B cell (primary cell): ENCODE data around the gene AMBRA1. TPM values are rescaled to one million over a fixed set of nuclear protein-coding genes. Genes with fewer than 3 reads are reported as not detected.

Experiments used
- ATAC-seq: fragments of 200-7000 bp; cut with Tn5 transposase; one replicate; pipeline ENCODE4 v1.10.0; 2021; ENCODE audit warnings: low read depth, mild to moderate bottlenecking, moderate number of reproducible peaks, moderate library complexity
- CTCF ChIA-PET: fragments of 350-600 bp; sonication (Branson Sonifier 250); formaldehyde crosslinking; loops from one replicate; lab custom pipeline; 2021; ENCODE audit warnings: antibody characterized with exemption, inconsistent platforms; lab: Charles Lee
- POLR2A ChIA-PET: fragments of 350-600 bp; sonication (Branson Sonifier 250); formaldehyde crosslinking; loops from one replicate; lab custom pipeline; 2021; ENCODE audit warnings: antibody characterized with exemption; lab: Charles Lee
- DNase-seq: peaks from one replicate; pipeline ENCODE4 v3.0.0; 2013
- H2AFZ ChIP-seq: 2 replicates; pipeline ENCODE4 v1.6.1; 2012; ENCODE audit warnings: mild to moderate bottlenecking, low read depth, low read length; ENCODE audit not compliant: insufficient read depth, poor library complexity, severe bottlenecking
- H3K27ac ChIP-seq, 2 donors: 1 replicate in 1 of 2; 2 replicates in 1 of 2; pipeline ENCODE4 v1.5.1; 2012 to 2013; ENCODE audit warnings: low read length in 2 of 2, mild to moderate bottlenecking in 2 of 2, moderate library complexity in 1 of 2
- H3K27me3 ChIP-seq, 4 experiments: fragments of 200-600 bp in 1 of 4; sonication (generic) in 1 of 4; replicated peaks in 1 of 4; 1 replicate in 2 of 4; 2 replicates in 2 of 4; pipeline versions ENCODE4 v1.6.1 to v1.7.0; 2013 to 2016; ENCODE audit warnings: low read length in 3 of 4, mild to moderate bottlenecking in 2 of 4, mixed read lengths in 1 of 4, moderate library complexity in 1 of 4; ENCODE audit not compliant: insufficient read depth in 4 of 4, control insufficient read depth in 3 of 4; ENCODE audit errors: control extremely low read depth in 1 of 4
- H3K36me3 ChIP-seq, 2 experiments: replicated peaks in 1 of 2; 1 replicate in 1 of 2; 2 replicates in 1 of 2; pipeline versions ENCODE4 v1.6.1 to v1.7.1; 2013; ENCODE audit warnings: low read length in 1 of 2; ENCODE audit not compliant: insufficient read depth in 2 of 2, control insufficient read depth in 1 of 2; ENCODE audit errors: control extremely low read depth in 1 of 2, extremely low read depth in 1 of 2
- H3K4me1 ChIP-seq, 2 donors: fragments of 200-600 bp in 1 of 2; sonication (generic) in 1 of 2; 1 replicate in 1 of 2; 2 replicates in 1 of 2; pipeline versions ENCODE4 v1.5.1 to v1.6.1; 2013 to 2017; ENCODE audit warnings: low read length in 2 of 2; ENCODE audit not compliant: control insufficient read depth in 2 of 2, insufficient read depth in 2 of 2
- H3K4me2 ChIP-seq: replicated peaks from 2 replicates; pipeline ENCODE3; 2012; ENCODE audit warnings: mild to moderate bottlenecking, low read depth, low read length; ENCODE audit not compliant: poor library complexity, severe bottlenecking
- H3K4me3 ChIP-seq, 5 experiments: fragments of 200-600 bp in 1 of 5; sonication (generic) in 1 of 5; 1 replicate in 3 of 5; 2 replicates in 2 of 5; pipeline versions ENCODE4 v1.5.1 to v1.7.0; 2011 to 2016; ENCODE audit warnings: low read length in 4 of 5, mild to moderate bottlenecking in 4 of 5, low read depth in 2 of 5, control low read depth in 1 of 5, moderate library complexity in 1 of 5; ENCODE audit not compliant: insufficient read depth in 1 of 5; ENCODE audit errors: control extremely low read depth in 1 of 5, extremely low read depth in 1 of 5
- H3K79me2 ChIP-seq: fragments of 200-600 bp; sonication (generic); one replicate; pipeline ENCODE4 v1.6.0; 2016; ENCODE audit warnings: low read length; ENCODE audit not compliant: control insufficient read depth, insufficient read depth
- H3K9ac ChIP-seq: fragments of 200-600 bp; sonication (generic); 2 replicates; pipeline ENCODE4 v1.6.1; 2017; ENCODE audit warnings: mild to moderate bottlenecking, low read length, moderate library complexity
- H3K9me3 ChIP-seq, 3 donors: one replicate each; pipeline versions ENCODE4 v1.6.1 to v1.7.1; 2013; ENCODE audit warnings: low read length in 2 of 3; ENCODE audit not compliant: control insufficient read depth in 2 of 3, insufficient read depth in 1 of 3; ENCODE audit errors: control extremely low read depth in 1 of 3
- H4K20me1 ChIP-seq: 2 replicates; pipeline ENCODE4 v1.6.0; 2012; ENCODE audit warnings: mild to moderate bottlenecking, low read length; ENCODE audit not compliant: insufficient read depth, control insufficient read depth, poor library complexity, severe bottlenecking
- H3K27ac Mint-ChIP-seq: one replicate; pipeline ENCODE4 v1.8.0; 2021; ENCODE audit warnings: mixed read lengths
- H3K27me3 Mint-ChIP-seq: one replicate; pipeline ENCODE4 v1.8.0; 2021; ENCODE audit warnings: mixed read lengths
- H3K4me1 Mint-ChIP-seq: one replicate; pipeline ENCODE4 v1.8.0; 2021; ENCODE audit warnings: mixed read lengths
- H3K4me3 Mint-ChIP-seq: one replicate; pipeline ENCODE4 v1.8.0; 2021; ENCODE audit warnings: mixed read lengths
- H3K9me3 Mint-ChIP-seq: one replicate; pipeline ENCODE4 v1.8.0; 2022; ENCODE audit warnings: mixed read lengths; ENCODE audit not compliant: insufficient read depth
- EZH2 ChIP-seq: IDR thresholded peaks from 2 replicates; pipeline ENCODE4 v1.6.1; 2012; ENCODE audit warnings: borderline replicate concordance, low read depth, mild to moderate bottlenecking, moderate library complexity, low read length; ENCODE audit not compliant: insufficient read depth, poor library complexity, severe bottlenecking
- WGBS: methylation state at CpG from one replicate; pipeline ENCODE4 v1.1.5; 2013; ENCODE audit warnings: missing lambda C conversion rate; ENCODE audit not compliant: insufficient coverage; 5-methylcytosine and 5-hydroxymethylcytosine counted together
- intact Hi-C: fragments of 100-400 bp; cut with micrococcal nuclease; formaldehyde crosslinking; loops from one replicate; pipeline ENCODE4 v1.10.0; 2022
- polyA plus RNA-seq: library from polyadenylated mRNA; depleted of rRNA; stranded (reverse); fragments of >200 nt; gene quantifications from 2 replicates; pipeline ENCODE4 v1.2.3, GENCODE V29; 2012
- total RNA-seq, 2 donors: library from RNA; stranded (reverse); fragments of 120-200 nt in 1 of 2; gene quantifications; 1 replicate in 1 of 2; 2 replicates in 1 of 2; pipeline versions ENCODE4 v1.2.3 to v1.2.4, GENCODE V29; 2013 to 2022
- TF ChIP-seq, protein P1 (sequence below): fragments of 200-600 bp; IDR thresholded peaks from one replicate; pipeline ENCODE4 v1.8.0; 2022; ENCODE audit warnings: antibody characterized with exemption, mild to moderate bottlenecking

AMBRA1 gene
- total and polyA plus RNA-seq, 2 donors (not counting 1 experiment from before 2014, with no cell fraction given), result 13.8 to 36.1 TPM

DNA sequence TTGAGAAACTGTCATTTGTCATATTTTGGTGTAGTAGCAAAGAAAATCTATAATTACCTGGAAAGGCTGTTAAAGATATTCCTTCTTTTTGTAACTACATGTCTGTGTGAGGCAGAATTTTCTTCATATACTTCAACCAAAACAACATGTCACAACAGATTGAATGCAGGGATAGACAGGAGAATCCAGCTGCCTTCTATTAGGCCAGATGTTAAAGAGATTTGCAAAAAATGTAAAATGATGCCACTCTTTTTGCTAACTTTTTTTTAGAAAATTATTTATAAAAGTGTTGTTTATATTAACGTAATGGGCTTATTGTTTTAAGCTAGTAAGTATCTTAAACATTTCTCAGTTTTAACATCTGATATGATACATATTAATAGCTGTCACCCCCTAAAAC is 233.9 kb downstream of the AMBRA1 start:
- H3K27me3 Mint-ChIP-seq, result no peaks in the 10 kb centered on the region
- H4K20me1 ChIP-seq, result peaks cover 66% of the 10 kb centered on the region
- TF ChIP-seq EZH2, result no peak
- TF ChIP-seq, protein P1, sequence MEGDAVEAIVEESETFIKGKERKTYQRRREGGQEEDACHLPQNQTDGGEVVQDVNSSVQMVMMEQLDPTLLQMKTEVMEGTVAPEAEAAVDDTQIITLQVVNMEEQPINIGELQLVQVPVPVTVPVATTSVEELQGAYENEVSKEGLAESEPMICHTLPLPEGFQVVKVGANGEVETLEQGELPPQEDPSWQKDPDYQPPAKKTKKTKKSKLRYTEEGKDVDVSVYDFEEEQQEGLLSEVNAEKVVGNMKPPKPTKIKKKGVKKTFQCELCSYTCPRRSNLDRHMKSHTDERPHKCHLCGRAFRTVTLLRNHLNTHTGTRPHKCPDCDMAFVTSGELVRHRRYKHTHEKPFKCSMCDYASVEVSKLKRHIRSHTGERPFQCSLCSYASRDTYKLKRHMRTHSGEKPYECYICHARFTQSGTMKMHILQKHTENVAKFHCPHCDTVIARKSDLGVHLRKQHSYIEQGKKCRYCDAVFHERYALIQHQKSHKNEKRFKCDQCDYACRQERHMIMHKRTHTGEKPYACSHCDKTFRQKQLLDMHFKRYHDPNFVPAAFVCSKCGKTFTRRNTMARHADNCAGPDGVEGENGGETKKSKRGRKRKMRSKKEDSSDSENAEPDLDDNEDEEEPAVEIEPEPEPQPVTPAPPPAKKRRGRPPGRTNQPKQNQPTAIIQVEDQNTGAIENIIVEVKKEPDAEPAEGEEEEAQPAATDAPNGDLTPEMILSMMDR, result no peak
- DNase-seq, result no peak
- intact Hi-C loops, result no loop called here
- WGBS, result no CpG with 5 or more reads among the region's 1 CpG
- no peak overlapping the region for H3K4me2 ChIP-seq
- CTCF ChIA-PET, result interaction anchor here (0.8 to 1.5 kb wide), 4 partner anchors 9 to 19 kb away, joined by 3 to 8 read pairs (median 6); partner anchors contain the start of gene DGKZ
- H3K4me1 ChIP-seq, result peaks cover 19 to 26% of the 10 kb centered on the region in 2 donors
- H3K27ac ChIP-seq, result no peak overlapping the region
- H3K9me3 Mint-ChIP-seq, result no peaks in the 10 kb centered on the region
- ATAC-seq, result no peak
- H3K27me3 ChIP-seq, result no peaks in the 10 kb centered on the region
- POLR2A ChIA-PET, result no interaction called here
- no peak overlapping the region for H3K4me3 ChIP-seq
- H3K27ac Mint-ChIP-seq, result no peak overlapping the region
- peaks cover 23% of the 10 kb centered on the region for H3K4me1 Mint-ChIP-seq
- no peaks in the 10 kb centered on the region for H3K36me3 ChIP-seq
- H3K9ac ChIP-seq, result no peak overlapping the region
- H3K9me3 ChIP-seq, result no peaks in the 10 kb centered on the region
- H3K79me2 ChIP-seq, result peaks cover 61% of the 10 kb centered on the region
- no peak overlapping the region for H2AFZ ChIP-seq
- no peak overlapping the region for H3K4me3 Mint-ChIP-seq

DNA sequence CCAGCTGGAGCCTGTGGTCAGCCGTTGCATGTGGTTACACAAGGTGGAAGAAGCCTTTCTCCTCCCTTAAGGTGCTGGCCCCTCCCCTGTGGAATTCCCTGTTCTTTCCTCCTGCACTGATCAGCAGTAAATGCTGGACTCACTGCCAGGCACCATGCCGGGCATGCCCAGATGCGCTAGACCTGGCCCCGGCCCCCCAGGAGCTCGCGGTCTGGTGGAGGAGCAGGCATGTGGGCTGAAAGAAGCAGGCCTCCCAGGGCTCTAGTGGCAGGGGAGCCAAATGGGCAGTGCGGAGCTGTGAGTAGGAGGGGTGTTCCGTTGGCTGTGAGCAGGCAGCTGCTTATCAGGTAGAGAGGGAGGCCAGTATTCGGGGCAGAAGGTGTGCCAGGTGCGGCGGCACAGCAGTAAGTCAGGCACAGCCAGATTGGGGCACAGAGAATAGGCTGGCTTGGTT is 236.3 kb downstream of the AMBRA1 start:
- peaks cover 58% of the 10 kb centered on the region for H3K79me2 ChIP-seq
- Mint-ChIP-seq H3K9me3 (no peaks in the 10 kb centered on the region), H3K4me3 (no peak overlapping the region), H3K27me3 (no peaks in the 10 kb centered on the region), H3K4me1 (peaks cover 21% of the 10 kb centered on the region), H3K27ac (no peak overlapping the region)
- WGBS, result 96% methylated on average over 11 of the region's 11 CpGs
- CTCF ChIA-PET, result interaction anchor here (0.6 kb wide), 1 partner anchor 255 kb away, joined by 4 read pairs; no protein-coding TSS in a partner anchor
- DNase-seq (no peak), ATAC-seq (no peak)
- no peak for TF ChIP-seq EZH2
- TF ChIP-seq, protein P1, result no peak
- H3K9ac ChIP-seq, result no peak overlapping the region
- H3K9me3 ChIP-seq, result no peaks in the 10 kb centered on the region
- no peak overlapping the region for H3K4me3 ChIP-seq
- POLR2A ChIA-PET, result interaction anchor here (0.6 kb wide), 1 partner anchor 124 kb away, joined by 3 read pairs; no protein-coding TSS in a partner anchor
- no peaks in the 10 kb centered on the region for H3K27me3 ChIP-seq
- no peak overlapping the region for H2AFZ ChIP-seq
- H3K27ac ChIP-seq, result no peak overlapping the region
- intact Hi-C loops, result no loop called here
- peaks cover 60% of the 10 kb centered on the region for H4K20me1 ChIP-seq
- H3K4me2 ChIP-seq, result no peak overlapping the region
- H3K4me1 ChIP-seq, result peaks cover 18 to 19% of the 10 kb centered on the region in 2 donors
- peaks cover 0 to 2% of the 10 kb centered on the region in 2 experiments for H3K36me3 ChIP-seq
